Fibroblast of lung (primary cell): Measurements from ENCODE around the gene TTC22.

ENCODE experiments used
- EZH2 ChIP-seq: IDR thresholded peaks from 2 replicates; pipeline ENCODE4 v1.5.1; 2012; ENCODE audit warnings: low read length, control low read depth, mild to moderate bottlenecking; ENCODE audit errors: missing control alignments
- TF ChIP-seq, protein P1 (sequence below), 2 donors: IDR thresholded peaks in 1 of 2; conservative IDR thresholded peaks in 1 of 2; 1 replicate in 1 of 2; 2 replicates in 1 of 2; pipeline ENCODE4 v1.5.1; 2011 to 2012; ENCODE audit warnings: low read length in 2 of 2, control low read depth in 1 of 2, inconsistent platforms in 1 of 2, low read depth in 1 of 2, mild to moderate bottlenecking in 1 of 2

DNA sequence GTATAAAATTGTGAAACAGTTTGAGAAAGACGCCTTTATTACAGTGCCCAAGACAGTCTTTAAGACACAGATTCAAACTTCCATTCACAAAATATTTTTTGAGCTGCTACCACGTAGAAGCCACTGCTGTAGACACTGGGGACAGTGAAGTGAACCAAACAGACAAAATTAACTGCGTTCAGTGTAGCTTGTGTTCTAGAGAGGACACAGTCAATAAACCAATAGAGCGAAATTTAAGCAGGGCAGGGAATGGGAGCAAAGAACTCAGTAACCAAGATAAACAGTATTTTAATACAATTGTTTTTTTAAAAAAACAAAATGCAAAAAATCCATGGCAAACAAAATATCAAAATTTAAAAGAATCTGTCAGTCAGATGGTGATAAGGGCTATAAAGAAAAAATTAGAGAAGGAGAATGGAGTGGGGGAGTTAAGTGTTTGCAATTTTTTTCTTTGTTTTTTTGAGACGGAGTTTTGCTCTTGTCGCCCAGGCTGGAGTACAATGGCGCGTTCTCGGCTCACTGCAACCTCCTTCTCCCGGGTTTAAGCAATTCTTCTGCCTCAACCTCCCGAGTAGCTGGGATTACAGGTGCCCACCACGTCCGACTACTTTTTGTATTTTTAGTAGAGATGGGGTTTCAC lies 36.1 kb downstream of the TTC22 start:
- TF ChIP-seq, protein P1, sequence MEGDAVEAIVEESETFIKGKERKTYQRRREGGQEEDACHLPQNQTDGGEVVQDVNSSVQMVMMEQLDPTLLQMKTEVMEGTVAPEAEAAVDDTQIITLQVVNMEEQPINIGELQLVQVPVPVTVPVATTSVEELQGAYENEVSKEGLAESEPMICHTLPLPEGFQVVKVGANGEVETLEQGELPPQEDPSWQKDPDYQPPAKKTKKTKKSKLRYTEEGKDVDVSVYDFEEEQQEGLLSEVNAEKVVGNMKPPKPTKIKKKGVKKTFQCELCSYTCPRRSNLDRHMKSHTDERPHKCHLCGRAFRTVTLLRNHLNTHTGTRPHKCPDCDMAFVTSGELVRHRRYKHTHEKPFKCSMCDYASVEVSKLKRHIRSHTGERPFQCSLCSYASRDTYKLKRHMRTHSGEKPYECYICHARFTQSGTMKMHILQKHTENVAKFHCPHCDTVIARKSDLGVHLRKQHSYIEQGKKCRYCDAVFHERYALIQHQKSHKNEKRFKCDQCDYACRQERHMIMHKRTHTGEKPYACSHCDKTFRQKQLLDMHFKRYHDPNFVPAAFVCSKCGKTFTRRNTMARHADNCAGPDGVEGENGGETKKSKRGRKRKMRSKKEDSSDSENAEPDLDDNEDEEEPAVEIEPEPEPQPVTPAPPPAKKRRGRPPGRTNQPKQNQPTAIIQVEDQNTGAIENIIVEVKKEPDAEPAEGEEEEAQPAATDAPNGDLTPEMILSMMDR (conservative IDR thresholded peaks at IDR 0.05 in 1 of 2, IDR thresholded peaks at IDR 0.05 in 1 of 2; ENCODE audit: low read depth in 1 of 2, low read length in 2 of 2) = no peak
- no peak for TF ChIP-seq EZH2
